K562 (cell line): Measurements from ENCODE around the gene SETD3. TPM values are rescaled to one million over a fixed set of nuclear protein-coding genes. Genes with fewer than 3 reads are reported as not detected.

Experiments
- ATAC-seq: fragments of 200-7000 bp; cut with Tn5 transposase; 3 replicates; pipeline ENCODE4 v1.9.1; 2020; ENCODE audit warnings: moderate library complexity
- BruUV-seq: library from RNA; stranded (reverse); fragments of 400-500 nt; replicated peaks from 2 replicates; lab custom pipeline; 2021; lab: Mats Ljungman, UMichigan
- CTCF ChIA-PET: fragments of 300-600 bp; formaldehyde crosslinking; extraction: SDS; loops from one replicate; lab custom pipeline; 2021; ENCODE audit warnings: low intra/inter-chr PET ratio; lab: Yijun Ruan, JAX
- POLR2A ChIA-PET: fragments of 300-600, 350-650 bp; sonication (Branson Sonifier 250); formaldehyde crosslinking; extraction: SDS; loops from one replicate; lab custom pipeline; 2021; ENCODE audit warnings: antibody characterized with exemption, inconsistent platforms; lab: Yijun Ruan, JAX
- DNase-seq, 4 experiments: peaks; one replicate each; pipeline versions ENCODE4 v3.0.0 to v3.0.0-alpha.2; 2011 to 2018; ENCODE audit warnings: low spot score in 3 of 4, mixed read lengths in 3 of 4; ENCODE audit errors: extremely low read depth in 1 of 4
- FAIRE-seq: peaks from 2 replicates; lab custom pipeline; 2011; peaks lifted over from hg19 to GRCh38; lab: Jason Lieb, UNC
- H2AFZ ChIP-seq: 2 replicates; pipeline ENCODE4 v1.6.0; 2011; ENCODE audit warnings: low read depth, low read length, control low read depth, inconsistent platforms
- H3K27ac ChIP-seq: fragments of 200-600 bp; 3 replicates; pipeline ENCODE4 v1.8.0; 2011; ENCODE audit warnings: low read depth, mild to moderate bottlenecking, control low read depth, inconsistent platforms, low read length, moderate library complexity, mixed read lengths; ENCODE audit errors: extremely low read depth
- H3K27me3 ChIP-seq, 2 experiments: fragments of 300-600 bp in 1 of 2; 2 replicates in 1 of 2; 3 replicates in 1 of 2; pipeline versions ENCODE4 v1.6.0 to v1.8.0; 2011; ENCODE audit warnings: inconsistent platforms in 2 of 2, low read length in 2 of 2, mild to moderate bottlenecking in 1 of 2, mixed read lengths in 1 of 2, moderate library complexity in 1 of 2; ENCODE audit not compliant: control insufficient read depth in 2 of 2, insufficient read depth in 2 of 2
- H3K36me3 ChIP-seq: fragments of 300-600 bp; 3 replicates; pipeline ENCODE4 v1.8.0; 2011; ENCODE audit warnings: mild to moderate bottlenecking, low read length, inconsistent platforms; ENCODE audit not compliant: control insufficient read depth, insufficient read depth
- H3K4me1 ChIP-seq, 2 experiments: fragments of 200-600 bp in 1 of 2; replicated peaks in 1 of 2; 2 replicates in 1 of 2; 3 replicates in 1 of 2; pipeline versions ENCODE4 v1.5.1 to v1.8.0; 2011; ENCODE audit warnings: inconsistent platforms in 2 of 2, low read length in 2 of 2, mild to moderate bottlenecking in 1 of 2, mixed read lengths in 1 of 2, moderate library complexity in 1 of 2; ENCODE audit not compliant: control insufficient read depth in 2 of 2, insufficient read depth in 2 of 2
- H3K4me2 ChIP-seq: 2 replicates; pipeline ENCODE4 v1.6.1; 2011; ENCODE audit warnings: low read length, control low read depth, inconsistent platforms, mixed read lengths; ENCODE audit not compliant: insufficient read depth
- H3K4me3 ChIP-seq: fragments of 200-600 bp; sonication (generic), shearing (Covaris generic); 2 replicates; pipeline ENCODE4 v1.5.1; 2016; ENCODE audit warnings: control low read depth, inconsistent platforms
- H3K79me2 ChIP-seq: fragments of 200-600 bp; 3 replicates; pipeline ENCODE4 v1.8.0; 2011; ENCODE audit warnings: low read length, inconsistent platforms; ENCODE audit not compliant: control insufficient read depth, insufficient read depth
- H3K9ac ChIP-seq, 2 experiments: 2 replicates each; pipeline versions ENCODE4 v1.6.0 to v1.6.1; 2011; ENCODE audit warnings: low read depth in 2 of 2, low read length in 2 of 2, control low read depth in 1 of 2, inconsistent platforms in 1 of 2, mild to moderate bottlenecking in 1 of 2, mixed read lengths in 1 of 2; ENCODE audit not compliant: insufficient read depth in 1 of 2
- H3K9me1 ChIP-seq: one replicate; pipeline ENCODE4 v1.6.0; 2011; ENCODE audit warnings: inconsistent platforms, mild to moderate bottlenecking, low read length, moderate library complexity; ENCODE audit not compliant: control insufficient read depth, insufficient read depth
- H3K9me3 ChIP-seq: replicated peaks from 2 replicates; pipeline ENCODE4 v1.5.1; 2011; ENCODE audit warnings: low read depth, low read length, inconsistent platforms; ENCODE audit not compliant: control insufficient read depth, insufficient read depth
- H4K20me1 ChIP-seq: replicated peaks from 2 replicates; pipeline ENCODE4 v1.6.1; 2011; ENCODE audit warnings: low read length, inconsistent platforms, mixed read lengths; ENCODE audit not compliant: control insufficient read depth, insufficient read depth
- ELF2 ChIP-seq: fragments of 250-450 bp; sonication (Bioruptor Pico); IDR thresholded peaks from 2 replicates; pipeline ENCODE4 v1.5.0; 2021; ENCODE audit warnings: mild to moderate bottlenecking
- FOXJ2 ChIP-seq: fragments of 200-800 bp; sonication (Bioruptor generic); IDR thresholded peaks from 2 replicates; pipeline ENCODE4 v1.6.1; 2016; ENCODE audit warnings: missing genetic modification characterization, missing compliant biosample characterization
- HEY1 ChIP-seq: fragments of 250-450 bp; sonication (Bioruptor Pico); IDR thresholded peaks from 2 replicates; pipeline ENCODE4 v1.5.0; 2020; ENCODE audit warnings: mild to moderate bottlenecking, moderate library complexity, borderline replicate concordance
- SPI1 ChIP-seq: IDR thresholded peaks from 2 replicates; pipeline ENCODE4 v1.6.1; 2011; ENCODE audit warnings: low read depth, low read length, control low read depth, borderline replicate concordance
- TEAD2 ChIP-seq: fragments of 450-650 bp; IDR thresholded peaks from 2 replicates; pipeline ENCODE4 v1.6.1; 2016; ENCODE audit warnings: missing genetic modification characterization, control low read depth, missing compliant biosample characterization
- WHSC1 ChIP-seq: IDR thresholded peaks from one replicate; pipeline ENCODE4 v1.6.1; 2012; ENCODE audit warnings: low read length, control low read depth, inconsistent platforms
- ZNF133 ChIP-seq: fragments of 250-450 bp; sonication (Bioruptor Pico); IDR thresholded peaks from 2 replicates; pipeline ENCODE4 v1.4.0; 2020; ENCODE audit warnings: mild to moderate bottlenecking
- ZNF76 ChIP-seq: fragments of 250-450 bp; sonication (Bioruptor Pico); IDR thresholded peaks from 2 replicates; pipeline ENCODE4 v1.4.0; 2020; ENCODE audit warnings: mild to moderate bottlenecking, moderate library complexity, borderline replicate concordance
- WGBS: fragments of 100-300 bp; shearing (Covaris generic); methylation state at CpG from one replicate; pipeline ENCODE4 v1.1.6; 2016; ENCODE audit warnings: low coverage, mixed read lengths; ENCODE audit not compliant: insufficient coverage; ENCODE audit errors: missing lambda C conversion rate; 5-methylcytosine and 5-hydroxymethylcytosine counted together
- in situ Hi-C: fragments of 300-500 bp; cut with MboI; formaldehyde crosslinking; loops from 4 replicates; pipeline ENCODE4 v1.15.0; 2018; ENCODE audit warnings: inconsistent platforms, mixed read lengths
- intact Hi-C: fragments of 100-400 bp; cut with micrococcal nuclease; formaldehyde crosslinking; loops from 2 replicates; pipeline ENCODE4 v1.14.2; 2022
- polyA plus RNA-seq, 8 experiments: library from polyadenylated mRNA; depleted of rRNA in 4 of 8; stranded (reverse) in 5 of 8; unstranded in 3 of 8; fragments of >200 nt; fragmentation: Nextera tagmentation in 2 of 8; fragmentation: Illumina TruSeq in 1 of 8; extraction: Ambion mirVana in 2 of 8; extraction: Trizol in 1 of 8; gene quantifications; 2 replicates each; pipeline versions ENCODE4 v1.2.1 to v1.2.3, GENCODE V29; 2011 to 2014; ENCODE audit warnings: inconsistent platforms in 1 of 8, missing spikeins in 1 of 8
- total RNA-seq, 7 experiments: library from RNA; depleted of rRNA in 6 of 7; stranded (reverse); fragments of >200 nt in 6 of 7; fragmentation: Illumina TruSeq in 2 of 7; extraction: Trizol in 2 of 7; gene quantifications; 2 replicates each; pipeline versions ENCODE4 v1.2.1 to v1.2.3, GENCODE V29; 2011 to 2021; ENCODE audit warnings: low replicate concordance in 1 of 7
- TF ChIP-seq, protein P1 (sequence below): sonication (generic); formaldehyde crosslinking; IDR thresholded peaks from 2 replicates; pipeline ENCODE4 v1.8.1; 2023; ENCODE audit warnings: mild to moderate bottlenecking, missing genetic modification reagents
- TF ChIP-seq, protein P2 (sequence below): fragments of 450-650 bp; IDR thresholded peaks from 2 replicates; pipeline ENCODE4 v1.6.1; 2016; ENCODE audit warnings: borderline replicate concordance

Gene SETD3
- total and polyA plus RNA-seq, 9 of the 15 experiments (the other 6 are each of a cell fraction or from before 2014, with no cell fraction given), result 8.5 to 35.9 (median 26.5) TPM

DNA sequence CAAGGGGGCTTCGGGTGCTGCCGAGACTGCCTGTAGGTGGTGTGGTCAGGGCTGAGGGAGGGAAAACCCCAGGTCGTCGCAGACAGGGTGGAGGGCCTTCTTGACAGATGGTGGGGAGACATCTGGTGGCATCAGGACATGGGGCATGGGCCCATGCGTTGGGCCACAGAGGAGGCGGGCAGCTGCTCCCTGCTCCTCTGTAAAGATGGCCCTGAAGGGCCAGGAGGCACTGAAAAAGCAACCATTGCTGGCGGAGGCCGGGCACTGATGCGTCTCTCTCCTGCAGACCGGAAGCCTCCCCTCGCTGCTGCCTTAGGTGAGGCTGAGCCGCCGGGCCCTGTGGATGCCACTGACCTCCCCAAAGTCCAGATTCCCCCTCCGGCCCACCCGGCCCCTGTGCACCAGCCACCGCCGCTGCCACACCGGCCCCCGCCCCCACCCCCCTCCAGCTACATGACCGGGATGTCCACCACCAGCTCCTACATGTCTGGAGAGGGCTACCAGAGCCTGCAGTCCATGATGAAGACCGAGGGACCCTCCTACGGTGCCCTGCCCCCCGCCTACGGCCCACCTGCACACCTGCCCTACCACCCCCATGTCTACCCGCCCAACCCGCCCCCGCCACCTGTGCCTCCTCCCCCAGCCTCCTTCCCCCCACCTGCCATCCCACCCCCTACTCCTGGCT is 29.4 kb upstream of the SETD3 start:
- intact Hi-C loops, result no loop called here
- Histone ChIP-seq H4K20me1 (0 out of 2 replicates have a peak, but pooled peaks cover 7% of the 10 kb centered on the region), H3K79me2 (no peaks in the 10 kb centered on the region), H3K27me3 (no peaks in the 10 kb centered on the region), H2AFZ (no peak overlapping the region), H3K9me3 (no peaks in the 10 kb centered on the region), H3K4me2 (no peak overlapping the region), H3K9ac (no peak overlapping the region), H3K27ac (no peak overlapping the region), H3K36me3 (peaks cover 65% of the 10 kb centered on the region)
- FAIRE-seq (no peak), ATAC-seq (no peak), DNase-seq (no peak)
- 100% methylated on average over 1 of the region's 27 CpGs for WGBS
- in situ Hi-C loops, result no loop called here
- POLR2A ChIA-PET, result interaction anchor here (0.5 kb wide), 1 partner anchor 1259 kb away, joined by 3 read pairs; no protein-coding TSS in a partner anchor
- BruUV-seq, result no TSS peak
- no peak for TF ChIP-seq ZNF76
- TF ChIP-seq FOXJ2 (tag), result no peak
- TF ChIP-seq, all 486 proteins: peak for 0
- H3K4me1 ChIP-seq, result peaks cover 0 to 6% of the 10 kb centered on the region in 2 experiments; a peak in 2 of 5 replicates
- no peak overlapping the region for H3K4me3 ChIP-seq
- no peaks in the 10 kb centered on the region for H3K9me1 ChIP-seq
- CTCF ChIA-PET, result no interaction called here

DNA sequence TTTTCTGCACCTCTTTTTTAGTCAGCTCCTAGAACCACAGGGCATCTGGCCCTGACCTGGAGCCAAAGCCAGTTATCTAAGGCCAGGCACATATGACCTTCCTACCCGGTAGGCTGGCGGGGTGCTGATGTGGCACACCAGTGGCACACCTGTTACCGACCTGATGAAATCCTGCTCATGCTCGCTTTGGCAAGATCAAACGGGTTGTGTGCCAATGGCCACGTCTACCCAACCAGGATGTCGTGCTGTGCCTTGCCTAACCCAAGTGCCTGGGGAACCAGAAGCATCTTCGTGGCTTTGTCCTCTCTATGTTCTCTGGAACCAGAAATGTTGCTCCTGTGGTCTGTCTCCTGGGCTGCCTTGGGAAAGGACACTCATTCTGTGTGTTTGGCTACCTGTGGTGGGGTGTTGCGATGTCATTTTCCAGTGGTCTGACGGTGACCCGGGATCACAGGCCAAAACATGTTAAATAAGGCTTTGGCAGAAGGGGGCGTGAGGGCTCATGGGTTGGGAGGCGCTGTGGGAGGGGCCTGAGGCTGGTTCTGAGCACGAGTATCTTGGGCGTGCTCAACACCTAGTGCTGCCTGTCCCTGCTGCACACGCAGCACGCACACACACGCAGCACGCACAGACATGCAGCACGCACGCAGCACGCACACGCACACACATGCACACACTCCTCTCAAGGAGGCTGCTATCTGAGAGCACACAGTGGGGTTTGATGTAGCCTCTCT is 28.4 kb upstream of the SETD3 start:
- intact Hi-C loops (no loop called here), in situ Hi-C loops (no loop called here)
- POLR2A ChIA-PET, result interaction anchor here (0.7 kb wide), 1 partner anchor 36 kb away, joined by 3 read pairs; no protein-coding TSS in a partner anchor
- Histone ChIP-seq H3K4me3 (no peak overlapping the region), H4K20me1 (0 out of 2 replicates have a peak, but pooled peaks cover 7% of the 10 kb centered on the region), H3K36me3 (peaks cover 67% of the 10 kb centered on the region), H3K9ac (no peak overlapping the region), H3K9me3 (no peaks in the 10 kb centered on the region), H3K27ac (no peak overlapping the region), H3K4me1 (peaks cover 0 to 6% of the 10 kb centered on the region in 2 experiments; a peak in 2 of 5 replicates), H3K9me1 (no peaks in the 10 kb centered on the region), H3K4me2 (no peak overlapping the region), H3K27me3 (no peaks in the 10 kb centered on the region), H2AFZ (no peak overlapping the region), H3K79me2 (no peaks in the 10 kb centered on the region)
- FAIRE-seq (no peak), DNase-seq (peak in 2 of 4 experiments; percentile 17 to 23), ATAC-seq (peak; percentile 62)
- 83% methylated on average over 19 of the region's 23 CpGs for WGBS
- CTCF ChIA-PET, result no interaction called here
- BruUV-seq, result no TSS peak
- TF ChIP-seq, protein P1, sequence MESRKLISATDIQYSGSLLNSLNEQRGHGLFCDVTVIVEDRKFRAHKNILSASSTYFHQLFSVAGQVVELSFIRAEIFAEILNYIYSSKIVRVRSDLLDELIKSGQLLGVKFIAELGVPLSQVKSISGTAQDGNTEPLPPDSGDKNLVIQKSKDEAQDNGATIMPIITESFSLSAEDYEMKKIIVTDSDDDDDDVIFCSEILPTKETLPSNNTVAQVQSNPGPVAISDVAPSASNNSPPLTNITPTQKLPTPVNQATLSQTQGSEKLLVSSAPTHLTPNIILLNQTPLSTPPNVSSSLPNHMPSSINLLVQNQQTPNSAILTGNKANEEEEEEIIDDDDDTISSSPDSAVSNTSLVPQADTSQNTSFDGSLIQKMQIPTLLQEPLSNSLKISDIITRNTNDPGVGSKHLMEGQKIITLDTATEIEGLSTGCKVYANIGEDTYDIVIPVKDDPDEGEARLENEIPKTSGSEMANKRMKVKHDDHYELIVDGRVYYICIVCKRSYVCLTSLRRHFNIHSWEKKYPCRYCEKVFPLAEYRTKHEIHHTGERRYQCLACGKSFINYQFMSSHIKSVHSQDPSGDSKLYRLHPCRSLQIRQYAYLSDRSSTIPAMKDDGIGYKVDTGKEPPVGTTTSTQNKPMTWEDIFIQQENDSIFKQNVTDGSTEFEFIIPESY (CRISPR knock-in tag), result no peak
- TF ChIP-seq HEY1, result no peak
- no peak for TF ChIP-seq ZNF133 (CRISPR knock-in tag)
- TF ChIP-seq SPI1, result no peak
- TF ChIP-seq WHSC1, result no peak
- TF ChIP-seq TEAD2 (tag), result no peak
- no peak for TF ChIP-seq ELF2
- TF ChIP-seq, protein P2, sequence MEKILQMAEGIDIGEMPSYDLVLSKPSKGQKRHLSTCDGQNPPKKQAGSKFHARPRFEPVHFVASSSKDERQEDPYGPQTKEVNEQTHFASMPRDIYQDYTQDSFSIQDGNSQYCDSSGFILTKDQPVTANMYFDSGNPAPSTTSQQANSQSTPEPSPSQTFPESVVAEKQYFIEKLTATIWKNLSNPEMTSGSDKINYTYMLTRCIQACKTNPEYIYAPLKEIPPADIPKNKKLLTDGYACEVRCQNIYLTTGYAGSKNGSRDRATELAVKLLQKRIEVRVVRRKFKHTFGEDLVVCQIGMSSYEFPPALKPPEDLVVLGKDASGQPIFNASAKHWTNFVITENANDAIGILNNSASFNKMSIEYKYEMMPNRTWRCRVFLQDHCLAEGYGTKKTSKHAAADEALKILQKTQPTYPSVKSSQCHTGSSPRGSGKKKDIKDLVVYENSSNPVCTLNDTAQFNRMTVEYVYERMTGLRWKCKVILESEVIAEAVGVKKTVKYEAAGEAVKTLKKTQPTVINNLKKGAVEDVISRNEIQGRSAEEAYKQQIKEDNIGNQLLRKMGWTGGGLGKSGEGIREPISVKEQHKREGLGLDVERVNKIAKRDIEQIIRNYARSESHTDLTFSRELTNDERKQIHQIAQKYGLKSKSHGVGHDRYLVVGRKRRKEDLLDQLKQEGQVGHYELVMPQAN, result no peak
